Brain microvascular endothelial cell (primary cell): Measurements from ENCODE around the gene SLC27A5.

Experiments
- DNase-seq: peaks from one replicate; pipeline ENCODE4 v3.0.0-alpha.2; 2020
- H3K27ac ChIP-seq: fragments of 250-450 bp; sonication (Bioruptor Pico); 2 replicates; pipeline ENCODE4 v1.5.1; 2020; ENCODE audit warnings: mild to moderate bottlenecking, moderate library complexity
- H3K27me3 ChIP-seq: fragments of 250-450 bp; sonication (Bioruptor Pico); replicated peaks from 2 replicates; pipeline ENCODE4 v1.5.1; 2020; ENCODE audit warnings: mild to moderate bottlenecking
- H3K36me3 ChIP-seq: fragments of 250-450 bp; sonication (Bioruptor Pico); replicated peaks from 2 replicates; pipeline ENCODE4 v1.5.1; 2020; ENCODE audit warnings: mild to moderate bottlenecking
- H3K4me3 ChIP-seq: 2 replicates; pipeline ENCODE4 v1.5.1; 2011; ENCODE audit warnings: low read depth, mild to moderate bottlenecking, control low read depth, low read length, moderate library complexity
- in situ Hi-C: cut with HindIII; loops from 2 replicates; pipeline ENCODE4 v1.10.0; 2017; ENCODE audit warnings: low sequenced_read_pairs, low pct_ligation_motif_present
- TF ChIP-seq, protein P1 (sequence below): IDR thresholded peaks from 2 replicates; pipeline ENCODE4 v1.5.1; 2011; ENCODE audit warnings: low read depth, mild to moderate bottlenecking, moderate library complexity, low read length, control low read depth, inconsistent platforms; ENCODE audit errors: missing control alignments

Gene SLC27A5

DNA sequence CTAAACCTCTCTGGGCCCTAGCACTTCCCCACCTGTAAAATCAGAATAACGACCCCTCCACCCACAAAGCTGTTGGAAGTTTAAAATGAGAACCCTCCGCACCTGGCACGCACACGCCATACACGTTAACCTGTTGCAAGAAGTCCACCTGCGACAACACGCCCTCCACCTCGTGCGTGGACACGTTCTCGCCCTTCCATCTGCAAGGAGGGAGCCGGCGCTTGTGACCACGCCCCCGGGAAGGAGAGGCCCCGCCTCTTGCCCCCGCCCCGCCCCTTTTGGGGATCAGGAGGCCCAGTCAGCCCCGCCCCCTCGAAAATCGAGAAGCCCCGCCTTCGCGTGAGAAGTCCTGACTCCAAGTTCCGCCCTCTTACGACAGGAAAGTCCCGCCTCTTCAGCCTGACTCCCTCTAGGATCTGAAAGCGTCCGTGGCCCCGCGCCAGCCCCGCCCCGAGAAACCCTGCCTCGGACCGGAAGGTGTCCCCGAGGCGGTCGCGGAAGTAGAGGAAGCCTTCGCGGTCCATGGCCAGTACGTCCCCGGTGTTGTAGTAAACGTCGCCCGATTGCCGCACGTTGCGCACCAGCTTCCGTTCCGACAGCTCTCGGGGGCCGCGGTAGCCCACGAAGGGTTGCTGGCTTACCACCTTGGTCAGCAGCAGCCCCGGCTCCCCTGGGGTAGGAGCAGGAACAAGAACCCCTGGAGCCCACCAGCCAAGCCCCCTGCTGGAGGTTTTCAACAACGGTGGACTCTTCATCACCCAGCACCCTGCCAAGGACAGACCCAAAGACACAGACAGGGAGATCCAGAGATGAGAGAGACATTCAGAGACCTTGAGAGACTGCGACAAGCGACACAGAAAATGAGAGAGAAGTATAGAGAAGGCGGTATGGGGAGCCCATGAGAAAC is 12.5 kb downstream of the SLC27A5 start:
- in situ Hi-C loops: no loop called here

DNA sequence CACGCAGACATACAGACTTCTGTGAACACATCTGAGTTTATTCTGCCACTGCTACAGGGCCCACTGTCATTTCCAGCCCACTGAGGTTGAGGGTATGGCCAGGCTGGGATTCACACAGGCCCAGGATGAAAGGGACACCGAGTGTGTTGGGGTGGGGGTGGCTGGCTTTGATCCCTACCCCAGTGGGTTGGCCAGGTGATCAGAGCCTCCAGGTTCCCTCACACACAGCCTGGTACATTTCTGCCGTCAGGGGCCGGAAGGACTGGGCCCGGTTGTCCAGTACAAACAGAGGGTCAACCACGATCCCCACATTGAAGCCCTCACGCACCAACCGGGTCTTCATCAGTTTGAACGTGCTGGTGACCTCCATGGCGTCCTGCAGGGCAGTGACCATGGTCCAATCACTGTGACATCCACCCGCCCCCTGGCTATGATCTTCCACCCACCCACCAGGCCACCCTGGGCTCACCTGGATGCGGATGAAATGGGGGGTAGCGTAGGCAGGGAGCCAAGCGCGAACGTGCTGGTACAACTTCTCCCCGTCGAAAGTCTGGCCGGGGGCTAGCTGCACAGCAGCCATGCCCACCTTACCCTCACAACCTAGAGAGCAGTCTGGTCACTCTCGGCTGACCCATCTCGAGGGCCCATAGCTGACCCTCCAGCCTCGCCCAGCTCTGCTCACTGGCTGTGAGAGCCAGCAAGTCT is 13.3 kb downstream of the SLC27A5 start:
- Histone ChIP-seq H3K27ac (no peak overlapping the region), H3K27me3 (no peaks in the 10 kb centered on the region), H3K36me3 (no peaks in the 10 kb centered on the region), H3K4me3 (peak overlapping the region; percentile 53)
- no peak for DNase-seq
- TF ChIP-seq, protein P1, sequence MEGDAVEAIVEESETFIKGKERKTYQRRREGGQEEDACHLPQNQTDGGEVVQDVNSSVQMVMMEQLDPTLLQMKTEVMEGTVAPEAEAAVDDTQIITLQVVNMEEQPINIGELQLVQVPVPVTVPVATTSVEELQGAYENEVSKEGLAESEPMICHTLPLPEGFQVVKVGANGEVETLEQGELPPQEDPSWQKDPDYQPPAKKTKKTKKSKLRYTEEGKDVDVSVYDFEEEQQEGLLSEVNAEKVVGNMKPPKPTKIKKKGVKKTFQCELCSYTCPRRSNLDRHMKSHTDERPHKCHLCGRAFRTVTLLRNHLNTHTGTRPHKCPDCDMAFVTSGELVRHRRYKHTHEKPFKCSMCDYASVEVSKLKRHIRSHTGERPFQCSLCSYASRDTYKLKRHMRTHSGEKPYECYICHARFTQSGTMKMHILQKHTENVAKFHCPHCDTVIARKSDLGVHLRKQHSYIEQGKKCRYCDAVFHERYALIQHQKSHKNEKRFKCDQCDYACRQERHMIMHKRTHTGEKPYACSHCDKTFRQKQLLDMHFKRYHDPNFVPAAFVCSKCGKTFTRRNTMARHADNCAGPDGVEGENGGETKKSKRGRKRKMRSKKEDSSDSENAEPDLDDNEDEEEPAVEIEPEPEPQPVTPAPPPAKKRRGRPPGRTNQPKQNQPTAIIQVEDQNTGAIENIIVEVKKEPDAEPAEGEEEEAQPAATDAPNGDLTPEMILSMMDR: no peak
- in situ Hi-C loops: no loop called here

More for the DNA sequence above, 12.5 kb downstream of the SLC27A5 start:
- Histone ChIP-seq H3K27ac (peak overlapping the region; percentile 6), H3K4me3 (peak overlapping the region; percentile 61), H3K27me3 (no peaks in the 10 kb centered on the region), H3K36me3 (no peaks in the 10 kb centered on the region)
- DNase-seq: peak; percentile 99
- TF ChIP-seq, protein P1: peak; percentile 66

DNA sequence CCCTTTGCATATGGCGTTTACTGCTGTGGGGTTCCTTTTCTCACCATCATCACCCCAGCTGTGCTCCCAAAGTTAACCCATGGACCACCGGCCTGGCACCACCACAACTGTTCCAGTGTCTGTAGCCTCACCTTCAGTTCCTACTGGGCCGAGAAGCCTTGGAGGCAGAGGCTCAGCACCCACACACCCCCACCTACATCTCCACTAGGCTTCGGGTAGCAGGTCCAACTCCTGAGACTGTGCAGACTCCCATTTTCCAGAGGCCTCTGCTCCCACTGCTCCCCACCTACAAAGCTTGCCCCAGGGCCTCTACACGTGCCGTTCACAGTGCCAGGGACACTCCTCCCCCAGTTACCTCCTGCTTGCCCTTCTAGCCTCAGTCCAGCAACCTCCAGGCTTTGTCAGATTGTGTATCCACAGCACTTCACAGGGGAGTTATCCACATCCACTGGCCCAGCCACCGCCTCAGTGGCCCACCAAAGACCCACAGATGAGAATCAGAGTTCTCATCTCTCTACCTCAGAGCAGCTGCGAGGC is 14.1 kb downstream of the SLC27A5 start:
- Histone ChIP-seq H3K36me3 (no peaks in the 10 kb centered on the region), H3K27me3 (no peaks in the 10 kb centered on the region), H3K27ac (no peak overlapping the region), H3K4me3 (no peak overlapping the region)
- DNase-seq: no peak
- in situ Hi-C loops: no loop called here
- TF ChIP-seq, protein P1: no peak

DNA sequence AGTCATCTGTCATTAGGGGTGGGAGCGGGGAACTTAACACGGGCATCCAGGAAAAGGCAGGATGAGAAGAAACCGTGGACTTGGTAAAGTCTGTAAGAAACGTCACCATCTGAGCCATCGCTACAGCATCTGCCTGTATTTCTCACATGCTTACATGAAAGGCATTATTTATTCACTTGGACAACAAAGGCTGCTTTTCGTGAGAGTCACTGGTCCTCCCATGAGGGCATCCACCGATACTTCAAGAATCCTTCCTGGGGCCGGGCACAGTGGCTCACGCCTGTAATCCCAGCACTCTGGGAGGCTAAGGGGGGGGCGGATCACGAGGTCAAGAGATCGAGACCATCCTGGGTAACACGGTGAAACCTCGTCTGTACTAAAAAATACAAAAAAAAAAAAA is 19.5 kb downstream of the SLC27A5 start:
- Histone ChIP-seq H3K27ac (no peak overlapping the region), H3K4me3 (no peak overlapping the region), H3K36me3 (no peaks in the 10 kb centered on the region), H3K27me3 (no peaks in the 10 kb centered on the region)
- DNase-seq: no peak
- in situ Hi-C loops: no loop called here
- TF ChIP-seq, protein P1: no peak

DNA sequence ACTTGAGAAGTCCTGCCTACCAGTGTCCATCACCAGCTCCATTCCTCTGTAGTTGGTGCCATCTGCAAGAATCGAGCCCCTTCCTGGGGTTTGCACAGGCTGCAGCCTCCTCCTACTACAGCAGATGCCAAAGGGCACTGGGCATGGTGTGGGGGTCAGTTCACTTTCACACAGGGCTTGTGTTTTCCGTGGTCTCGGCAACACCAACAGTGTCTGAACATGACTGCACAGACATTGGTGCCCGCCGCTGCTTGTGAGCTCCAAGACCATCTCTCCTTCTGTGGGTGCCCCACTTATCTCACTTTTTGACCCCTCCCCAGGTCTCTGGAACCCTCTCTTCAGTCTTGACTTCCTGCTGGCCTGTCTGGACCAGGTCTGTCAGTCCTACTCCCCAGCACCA is 20.4 kb downstream of the SLC27A5 start:
- H3K4me3 ChIP-seq: no peak overlapping the region
- no peaks in the 10 kb centered on the region for H3K27me3 ChIP-seq
- H3K27ac ChIP-seq: no peak overlapping the region
- DNase-seq: no peak
- in situ Hi-C loops: no loop called here
- TF ChIP-seq, protein P1: no peak
- no peaks in the 10 kb centered on the region for H3K36me3 ChIP-seq
